ENCODE results near the gene JAKMIP3. TPM values are rescaled to one million over a fixed set of nuclear protein-coding genes. Genes with fewer than 3 reads are reported as not detected.
"Not testable (repeated sequence)": the region's sequence is repeated elsewhere in the genome, so short reads cannot be mapped to it uniquely, and the experiment has no call there.

JAKMIP3 gene
- total RNA-seq, 6 experiments from 2014 or later, result 0.06 to 0.22 (median 0.18) TPM

DNA sequence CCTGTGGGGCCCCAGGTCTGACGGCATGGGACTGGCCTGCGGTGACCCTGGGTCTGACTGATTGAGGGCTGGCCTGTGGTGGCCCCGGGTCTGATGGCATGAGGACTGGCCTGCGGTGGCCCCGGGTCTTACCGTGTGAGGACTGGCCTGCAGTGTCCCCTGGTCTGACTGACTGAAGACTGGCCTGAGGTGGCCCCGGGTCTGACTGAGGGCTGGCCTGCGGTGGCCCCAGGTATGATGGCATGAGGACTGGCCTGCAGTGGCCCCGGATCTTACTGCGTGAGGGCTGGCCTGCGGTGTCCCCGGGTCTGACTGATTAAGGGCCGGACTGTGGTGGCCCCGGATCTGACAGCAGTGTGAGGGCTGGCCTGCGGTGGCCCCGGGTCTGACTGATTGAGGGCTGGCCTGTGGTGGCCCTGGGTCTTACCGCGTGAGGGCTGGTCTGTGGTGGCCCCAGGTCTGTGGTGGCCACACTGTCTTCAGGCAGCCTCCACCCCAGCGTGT is 10.9 kb downstream of the JAKMIP3 start:
- H3K4me3 ChIP-seq, result no peak overlapping the region
- no peaks in the 10 kb centered on the region for H3K27me3 ChIP-seq
- intact Hi-C loops (cut with DNase I), result no loop called here
- peak in 1 of 3 donors; percentile 33 for DNase-seq
- 0% methylated on average over 1 of the region's 19 CpGs for WGBS (ENCODE audit: insufficient coverage, low coverage, low lambda C conversion rate, missing lambda C conversion rate)
- peak in 1 of 4 donors; percentile 52 for ATAC-seq
- H3K9me3 ChIP-seq, result no peaks in the 10 kb centered on the region
- H3K27ac ChIP-seq, result no peak overlapping the region
- TF ChIP-seq, protein P1, sequence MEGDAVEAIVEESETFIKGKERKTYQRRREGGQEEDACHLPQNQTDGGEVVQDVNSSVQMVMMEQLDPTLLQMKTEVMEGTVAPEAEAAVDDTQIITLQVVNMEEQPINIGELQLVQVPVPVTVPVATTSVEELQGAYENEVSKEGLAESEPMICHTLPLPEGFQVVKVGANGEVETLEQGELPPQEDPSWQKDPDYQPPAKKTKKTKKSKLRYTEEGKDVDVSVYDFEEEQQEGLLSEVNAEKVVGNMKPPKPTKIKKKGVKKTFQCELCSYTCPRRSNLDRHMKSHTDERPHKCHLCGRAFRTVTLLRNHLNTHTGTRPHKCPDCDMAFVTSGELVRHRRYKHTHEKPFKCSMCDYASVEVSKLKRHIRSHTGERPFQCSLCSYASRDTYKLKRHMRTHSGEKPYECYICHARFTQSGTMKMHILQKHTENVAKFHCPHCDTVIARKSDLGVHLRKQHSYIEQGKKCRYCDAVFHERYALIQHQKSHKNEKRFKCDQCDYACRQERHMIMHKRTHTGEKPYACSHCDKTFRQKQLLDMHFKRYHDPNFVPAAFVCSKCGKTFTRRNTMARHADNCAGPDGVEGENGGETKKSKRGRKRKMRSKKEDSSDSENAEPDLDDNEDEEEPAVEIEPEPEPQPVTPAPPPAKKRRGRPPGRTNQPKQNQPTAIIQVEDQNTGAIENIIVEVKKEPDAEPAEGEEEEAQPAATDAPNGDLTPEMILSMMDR (IDR thresholded peaks at IDR 0.05), result no peak
- no peak for TF ChIP-seq POLR2A (IDR thresholded peaks at IDR 0.05)
- H3K4me1 ChIP-seq, result no peaks in the 10 kb centered on the region
- H3K36me3 ChIP-seq, result no peaks in the 10 kb centered on the region

DNA sequence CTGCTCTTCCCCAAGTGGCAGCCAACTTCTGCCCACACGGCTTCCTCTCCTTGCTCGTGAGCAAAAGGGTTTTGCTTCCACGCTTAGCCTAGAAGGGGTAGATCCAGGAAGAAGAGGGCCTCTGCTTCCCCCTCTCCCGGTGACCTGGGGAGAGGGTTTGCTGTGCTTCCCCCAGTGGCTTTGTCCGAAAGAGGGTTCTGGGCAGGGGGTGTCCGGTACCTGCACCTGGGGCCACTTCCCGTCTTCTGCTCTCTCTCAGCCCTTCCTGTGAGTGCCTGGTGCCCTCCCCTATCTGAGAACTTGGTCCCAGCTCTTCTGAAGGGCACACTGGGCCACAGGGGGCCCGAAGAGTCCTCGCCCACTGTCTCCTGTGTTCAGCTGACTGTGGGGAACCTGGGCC is 11.3 kb downstream of the JAKMIP3 start:
- H3K4me3 ChIP-seq, result no peak overlapping the region
- H3K36me3 ChIP-seq, result no peaks in the 10 kb centered on the region
- no peaks in the 10 kb centered on the region for H3K4me1 ChIP-seq
- no peak for DNase-seq
- no peak overlapping the region for H3K27ac ChIP-seq
- H3K9me3 ChIP-seq, result no peaks in the 10 kb centered on the region
- intact Hi-C loops (cut with DNase I), result no loop called here
- no peaks in the 10 kb centered on the region for H3K27me3 ChIP-seq
- no peak for TF ChIP-seq POLR2A (IDR thresholded peaks at IDR 0.05)
- TF ChIP-seq, protein P1 (IDR thresholded peaks at IDR 0.05), result no peak
- ATAC-seq, result no peak
- 83% methylated on average over 2 of the region's 9 CpGs for WGBS (ENCODE audit: insufficient coverage, low coverage, low lambda C conversion rate, missing lambda C conversion rate)

DNA sequence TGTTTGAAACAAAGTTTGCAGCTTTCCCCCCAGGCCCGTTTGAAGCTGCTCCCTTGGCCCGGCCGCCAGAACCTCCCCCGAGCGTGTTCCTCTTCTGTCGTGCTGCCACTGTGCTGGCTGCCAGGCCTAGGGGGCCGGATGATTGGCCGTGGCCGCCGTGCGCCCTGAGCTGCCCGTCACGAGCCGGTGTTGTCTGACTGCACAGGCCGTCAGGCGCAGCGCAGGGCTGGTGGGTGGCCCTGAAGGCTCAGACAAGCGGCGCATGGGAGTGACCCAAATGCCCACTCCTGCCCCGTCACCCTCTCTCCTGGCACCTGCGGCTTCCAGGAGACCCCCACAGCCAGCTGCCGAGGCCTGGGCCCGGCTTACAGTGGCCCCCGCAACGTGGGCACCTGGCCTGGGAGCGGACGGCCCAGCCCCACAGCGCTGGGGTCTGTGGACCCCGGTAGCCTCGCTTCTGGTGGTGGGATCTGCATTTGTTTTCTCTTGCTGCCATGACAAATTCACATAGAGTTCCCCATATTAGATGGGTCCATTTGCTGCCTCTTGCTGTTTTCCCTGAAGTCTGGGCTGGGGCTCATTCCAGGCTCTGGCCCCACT is 13.1 kb downstream of the JAKMIP3 start:
- H3K36me3 ChIP-seq, result no peaks in the 10 kb centered on the region
- H3K4me3 ChIP-seq, result no peak overlapping the region
- DNase-seq (peak in 1 of 3 donors; percentile 40), ATAC-seq (peak in 1 of 4 donors; percentile 26)
- H3K27ac ChIP-seq, result no peak overlapping the region
- H3K27me3 ChIP-seq, result no peaks in the 10 kb centered on the region
- WGBS (ENCODE audit: insufficient coverage, low coverage, low lambda C conversion rate, missing lambda C conversion rate), result 47% methylated on average over 3 of the region's 30 CpGs
- H3K4me1 ChIP-seq, result no peaks in the 10 kb centered on the region
- intact Hi-C loops (cut with DNase I), result no loop called here
- TF ChIP-seq, protein P1 (IDR thresholded peaks at IDR 0.05), result no peak
- TF ChIP-seq POLR2A (IDR thresholded peaks at IDR 0.05), result no peak
- no peaks in the 10 kb centered on the region for H3K9me3 ChIP-seq

- ATAC-seq, H3K4me3 ChIP-seq: not testable (repeated sequence)
These were observed 18.6 kb downstream of the JAKMIP3 start for GRCh38 chr10:132084384-132084783.

GRCh38 chr10:132093236-132093635 is 27.5 kb downstream of the JAKMIP3 start:
- H3K9me3 ChIP-seq; ATAC-seq; H3K4me1 ChIP-seq; H3K36me3 ChIP-seq; H3K27ac ChIP-seq; DNase-seq; H3K27me3 ChIP-seq; H3K4me3 ChIP-seq; intact Hi-C loops (cut with DNase I): not testable (repeated sequence)
- WGBS (ENCODE audit: insufficient coverage, low coverage, low lambda C conversion rate, missing lambda C conversion rate), result 57% methylated on average over 5 of the region's 10 CpGs

More at GRCh38 chr10:132084384-132084783, 18.6 kb downstream of the JAKMIP3 start:
- 48% methylated on average over 2 of the region's 2 CpGs for WGBS (ENCODE audit: insufficient coverage, low coverage, low lambda C conversion rate, missing lambda C conversion rate)
- H3K27me3 ChIP-seq; H3K27ac ChIP-seq; DNase-seq; H3K36me3 ChIP-seq; intact Hi-C loops (cut with DNase I); H3K4me1 ChIP-seq; H3K9me3 ChIP-seq: not testable (repeated sequence)
